PC-3 (cell line): ENCODE data around the gene CCNB1.

Experiments
- EZH2phosphoT487 ChIP-seq: fragments of 300-600 bp; sonication (generic); IDR thresholded peaks from 2 replicates; pipeline ENCODE4 v1.6.1; 2018; ENCODE audit warnings: mild to moderate bottlenecking, antibody characterized with exemption, low read length, borderline replicate concordance
- TF ChIP-seq, protein P1 (sequence below): fragments of 300-600 bp; sonication (generic); conservative IDR thresholded peaks from 2 replicates; pipeline ENCODE4 v1.5.1; 2017; ENCODE audit warnings: antibody characterized with exemption, low read depth, mild to moderate bottlenecking, low read length

DNA sequence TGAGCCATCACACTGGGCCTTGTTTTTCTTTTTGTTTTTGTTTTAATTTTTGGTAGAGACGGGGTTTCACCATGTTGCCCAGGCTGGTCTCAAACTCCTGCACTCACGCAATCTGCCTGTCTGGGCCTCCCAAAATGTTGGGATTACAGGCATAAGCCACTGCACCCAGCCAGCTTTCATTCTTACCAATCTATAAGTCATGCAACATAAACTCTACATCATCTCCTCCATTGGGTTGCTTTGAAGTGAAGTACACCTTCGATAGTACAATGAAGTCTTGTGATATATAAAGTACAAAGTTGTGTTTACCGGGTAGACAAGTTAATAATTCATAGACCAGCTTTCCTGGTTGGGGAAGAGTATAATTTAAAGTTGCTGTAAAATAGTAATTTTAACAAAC lies 58.9 kb downstream of the CCNB1 start:
- TF ChIP-seq, protein P1, sequence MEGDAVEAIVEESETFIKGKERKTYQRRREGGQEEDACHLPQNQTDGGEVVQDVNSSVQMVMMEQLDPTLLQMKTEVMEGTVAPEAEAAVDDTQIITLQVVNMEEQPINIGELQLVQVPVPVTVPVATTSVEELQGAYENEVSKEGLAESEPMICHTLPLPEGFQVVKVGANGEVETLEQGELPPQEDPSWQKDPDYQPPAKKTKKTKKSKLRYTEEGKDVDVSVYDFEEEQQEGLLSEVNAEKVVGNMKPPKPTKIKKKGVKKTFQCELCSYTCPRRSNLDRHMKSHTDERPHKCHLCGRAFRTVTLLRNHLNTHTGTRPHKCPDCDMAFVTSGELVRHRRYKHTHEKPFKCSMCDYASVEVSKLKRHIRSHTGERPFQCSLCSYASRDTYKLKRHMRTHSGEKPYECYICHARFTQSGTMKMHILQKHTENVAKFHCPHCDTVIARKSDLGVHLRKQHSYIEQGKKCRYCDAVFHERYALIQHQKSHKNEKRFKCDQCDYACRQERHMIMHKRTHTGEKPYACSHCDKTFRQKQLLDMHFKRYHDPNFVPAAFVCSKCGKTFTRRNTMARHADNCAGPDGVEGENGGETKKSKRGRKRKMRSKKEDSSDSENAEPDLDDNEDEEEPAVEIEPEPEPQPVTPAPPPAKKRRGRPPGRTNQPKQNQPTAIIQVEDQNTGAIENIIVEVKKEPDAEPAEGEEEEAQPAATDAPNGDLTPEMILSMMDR: no peak
- TF ChIP-seq EZH2phosphoT487: no peak
